ENCODE results near the gene RNF17.
"Not testable (repeated sequence)": the region's sequence is repeated elsewhere in the genome, so short reads cannot be mapped to it uniquely, and the experiment has no call there.

RNF17 gene, protein sequence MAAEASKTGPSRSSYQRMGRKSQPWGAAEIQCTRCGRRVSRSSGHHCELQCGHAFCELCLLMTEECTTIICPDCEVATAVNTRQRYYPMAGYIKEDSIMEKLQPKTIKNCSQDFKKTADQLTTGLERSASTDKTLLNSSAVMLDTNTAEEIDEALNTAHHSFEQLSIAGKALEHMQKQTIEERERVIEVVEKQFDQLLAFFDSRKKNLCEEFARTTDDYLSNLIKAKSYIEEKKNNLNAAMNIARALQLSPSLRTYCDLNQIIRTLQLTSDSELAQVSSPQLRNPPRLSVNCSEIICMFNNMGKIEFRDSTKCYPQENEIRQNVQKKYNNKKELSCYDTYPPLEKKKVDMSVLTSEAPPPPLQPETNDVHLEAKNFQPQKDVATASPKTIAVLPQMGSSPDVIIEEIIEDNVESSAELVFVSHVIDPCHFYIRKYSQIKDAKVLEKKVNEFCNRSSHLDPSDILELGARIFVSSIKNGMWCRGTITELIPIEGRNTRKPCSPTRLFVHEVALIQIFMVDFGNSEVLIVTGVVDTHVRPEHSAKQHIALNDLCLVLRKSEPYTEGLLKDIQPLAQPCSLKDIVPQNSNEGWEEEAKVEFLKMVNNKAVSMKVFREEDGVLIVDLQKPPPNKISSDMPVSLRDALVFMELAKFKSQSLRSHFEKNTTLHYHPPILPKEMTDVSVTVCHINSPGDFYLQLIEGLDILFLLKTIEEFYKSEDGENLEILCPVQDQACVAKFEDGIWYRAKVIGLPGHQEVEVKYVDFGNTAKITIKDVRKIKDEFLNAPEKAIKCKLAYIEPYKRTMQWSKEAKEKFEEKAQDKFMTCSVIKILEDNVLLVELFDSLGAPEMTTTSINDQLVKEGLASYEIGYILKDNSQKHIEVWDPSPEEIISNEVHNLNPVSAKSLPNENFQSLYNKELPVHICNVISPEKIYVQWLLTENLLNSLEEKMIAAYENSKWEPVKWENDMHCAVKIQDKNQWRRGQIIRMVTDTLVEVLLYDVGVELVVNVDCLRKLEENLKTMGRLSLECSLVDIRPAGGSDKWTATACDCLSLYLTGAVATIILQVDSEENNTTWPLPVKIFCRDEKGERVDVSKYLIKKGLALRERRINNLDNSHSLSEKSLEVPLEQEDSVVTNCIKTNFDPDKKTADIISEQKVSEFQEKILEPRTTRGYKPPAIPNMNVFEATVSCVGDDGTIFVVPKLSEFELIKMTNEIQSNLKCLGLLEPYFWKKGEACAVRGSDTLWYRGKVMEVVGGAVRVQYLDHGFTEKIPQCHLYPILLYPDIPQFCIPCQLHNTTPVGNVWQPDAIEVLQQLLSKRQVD (N-terminal part only)

GRCh38 chr13:24763596-24764275 is at the start of gene RNF17:
Gene RNF17 (plus strand): TSS chr13:24764169. CDS start chr13:24764204, 35 bp downstream.
- no peak for FAIRE-seq
- DNase-seq (ENCODE audit: insufficient read length, low spot score) = no peak

- FAIRE-seq = no peak
- DNase-seq (ENCODE audit: insufficient read length, low spot score) = no peak
These were observed 48.0 kb upstream of the RNF17 start for GRCh38 chr13:24716011-24716410.

- no peak for DNase-seq (ENCODE audit: insufficient read length, low spot score)
- FAIRE-seq = no peak
These were observed 47.5 kb upstream of the RNF17 start for GRCh38 chr13:24716446-24716845.

GRCh38 chr13:24717217-24717616 is 46.8 kb upstream of the RNF17 start:
- DNase-seq (ENCODE audit: insufficient read length, low spot score) = no peak
- no peak for FAIRE-seq

DNA sequence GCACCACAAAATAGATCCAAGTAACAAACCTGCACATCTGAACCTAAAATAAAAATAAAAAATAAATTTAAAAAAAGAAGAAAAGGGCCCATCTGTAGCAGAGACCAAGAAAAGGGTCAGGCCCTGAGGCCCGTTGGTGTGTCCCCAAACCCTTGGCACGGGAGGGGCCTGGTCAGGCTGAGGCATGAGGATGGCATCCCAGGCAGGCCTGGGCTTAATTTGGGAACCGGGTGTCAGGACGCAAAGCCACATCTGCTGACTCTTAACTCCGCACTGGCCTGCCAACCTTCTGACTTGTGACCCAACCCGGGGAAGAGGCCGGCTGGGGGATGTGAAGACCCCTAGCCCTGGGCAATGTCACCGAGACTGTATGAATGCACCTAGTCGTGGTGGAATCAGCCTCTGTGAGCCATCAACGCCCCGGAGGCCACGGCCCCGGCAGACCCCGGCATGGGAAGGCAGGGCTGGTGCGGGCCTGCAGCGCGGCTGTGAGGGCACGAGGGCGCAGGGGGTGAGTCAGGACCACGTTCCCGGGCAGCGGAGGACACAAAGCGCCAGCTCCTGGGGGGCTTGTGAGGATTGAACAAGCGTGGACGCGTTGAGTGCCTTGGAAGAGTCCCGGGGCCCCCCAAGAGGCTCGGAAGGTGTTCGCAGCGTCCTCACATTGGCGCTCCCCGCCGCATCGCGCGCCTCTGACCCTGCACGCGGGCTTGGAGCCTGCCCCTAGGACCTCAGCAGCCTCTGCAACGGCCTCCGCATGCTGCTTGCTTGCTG is 45.6 kb upstream of the RNF17 start:
- FAIRE-seq = no peak
- no peak for DNase-seq (ENCODE audit: insufficient read length, low spot score)

GRCh38 chr13:24719139-24719538 is 44.8 kb upstream of the RNF17 start:
- DNase-seq (ENCODE audit: insufficient read length, low spot score) = no peak
- no peak for FAIRE-seq

DNA sequence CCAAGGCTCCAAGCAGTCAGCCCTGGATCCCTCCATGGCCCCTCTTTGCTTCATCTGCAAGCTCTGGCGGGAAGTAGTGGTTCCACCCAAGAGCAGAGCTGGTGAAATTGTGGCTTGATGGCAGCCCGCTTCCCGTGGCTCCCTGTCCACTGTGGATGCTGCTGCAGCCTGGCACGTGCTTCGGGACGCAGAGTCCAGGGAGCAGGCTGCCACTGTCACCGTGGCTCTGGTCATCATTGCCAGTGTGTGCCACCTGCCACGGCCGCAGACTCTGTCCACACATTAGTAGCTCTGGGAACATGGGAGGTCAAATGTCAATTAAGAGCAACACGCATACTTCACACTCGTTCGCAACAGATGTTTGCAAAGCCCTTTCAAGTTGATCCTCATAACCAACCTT is 40.8 kb upstream of the RNF17 start:
- FAIRE-seq = no peak
- no peak for DNase-seq (ENCODE audit: insufficient read length, low spot score)

- FAIRE-seq (no peak), DNase-seq (ENCODE audit: insufficient read length, low spot score) (no peak)
These were observed 39.3 kb upstream of the RNF17 start for GRCh38 chr13:24724714-24725113.

GRCh38 chr13:24725379-24725778 is 38.6 kb upstream of the RNF17 start:
- DNase-seq (ENCODE audit: insufficient read length, low spot score) (no peak), FAIRE-seq (no peak)

DNA sequence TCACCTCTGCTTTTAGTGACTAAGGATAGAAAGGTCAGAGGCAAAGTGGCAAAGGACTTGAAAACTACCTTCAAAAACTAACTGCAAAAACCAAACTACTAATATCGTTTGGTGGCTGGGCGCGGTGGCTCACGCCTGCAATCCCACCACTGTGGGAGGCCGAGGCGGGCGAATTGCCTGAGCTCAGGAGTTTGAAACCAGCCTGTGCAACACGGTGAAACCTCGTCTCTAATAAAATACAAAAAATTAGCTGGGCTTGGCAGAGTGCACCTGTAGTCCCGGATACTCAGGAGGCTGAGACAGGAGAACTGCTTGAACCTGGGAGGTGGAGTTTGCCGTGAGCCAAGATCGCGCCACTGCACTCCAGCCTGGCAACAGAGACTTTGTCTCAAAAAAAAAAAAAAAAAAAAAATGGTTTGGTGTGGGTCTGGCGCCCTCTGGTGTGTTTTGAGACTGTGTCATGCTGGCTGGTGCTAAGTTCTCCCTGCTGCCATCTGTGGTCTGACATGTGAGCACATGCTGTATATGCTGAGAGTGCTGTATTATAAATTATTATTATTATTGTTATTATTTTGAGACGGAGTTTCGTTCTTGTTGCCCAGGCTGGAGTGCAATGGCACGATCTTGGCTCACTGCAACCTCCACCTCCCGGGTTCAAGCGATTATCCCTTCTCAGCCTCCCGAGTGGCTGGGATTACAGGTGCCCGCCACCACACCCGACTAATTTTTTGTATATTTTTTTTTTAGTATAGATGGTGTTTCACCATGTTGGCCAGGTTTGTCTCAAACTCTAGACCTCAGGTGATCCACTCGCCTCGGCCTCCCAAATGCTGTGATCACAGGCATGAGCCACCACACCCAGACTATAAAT is 36.0 kb upstream of the RNF17 start:
- DNase-seq (ENCODE audit: insufficient read length, low spot score) (peak; percentile 54), FAIRE-seq (no peak)

DNA sequence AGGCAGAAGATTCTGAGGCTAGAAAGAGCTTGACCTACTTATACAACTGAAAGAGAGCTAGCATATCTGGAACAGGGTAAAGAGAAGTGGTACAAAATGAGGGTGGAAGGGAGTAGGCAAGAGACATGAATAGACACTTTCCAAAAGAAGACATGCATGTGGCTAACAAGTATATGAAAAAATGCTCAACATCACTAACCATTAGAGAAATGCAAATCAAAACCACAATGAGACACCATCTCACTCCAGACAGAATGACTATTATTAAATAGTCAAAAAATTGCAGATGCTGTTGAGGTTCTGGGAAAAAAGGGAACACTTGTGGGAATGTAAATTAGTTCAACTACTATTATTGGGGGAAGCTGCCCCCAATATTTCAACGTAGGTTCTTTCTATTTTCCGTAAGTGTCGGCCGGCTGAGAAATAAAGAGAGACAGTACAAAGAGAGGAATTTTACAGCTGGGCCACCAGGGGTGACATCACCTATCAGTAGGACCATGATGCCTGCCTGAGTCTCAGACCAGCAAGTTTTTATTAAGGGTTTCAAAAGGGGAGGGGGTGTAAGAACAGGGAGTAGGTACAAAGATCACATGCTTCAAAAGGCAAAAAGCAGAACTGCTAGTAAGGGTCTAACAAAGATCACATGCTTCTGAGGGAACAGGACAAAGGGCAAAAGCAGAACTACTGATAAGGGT is 32.9 kb upstream of the RNF17 start:
- not testable (repeated sequence) for FAIRE-seq; DNase-seq (ENCODE audit: insufficient read length, low spot score)

- FAIRE-seq (no peak), DNase-seq (ENCODE audit: insufficient read length, low spot score) (no peak)
These were observed 29.0 kb upstream of the RNF17 start for GRCh38 chr13:24734950-24735349.

GRCh38 chr13:24737042-24737441 is 26.9 kb upstream of the RNF17 start:
- FAIRE-seq = no peak
- no peak for DNase-seq (ENCODE audit: insufficient read length, low spot score)

GRCh38 chr13:24738366-24738847 is 25.6 kb upstream of the RNF17 start:
- FAIRE-seq (no peak), DNase-seq (ENCODE audit: insufficient read length, low spot score) (no peak)

DNA sequence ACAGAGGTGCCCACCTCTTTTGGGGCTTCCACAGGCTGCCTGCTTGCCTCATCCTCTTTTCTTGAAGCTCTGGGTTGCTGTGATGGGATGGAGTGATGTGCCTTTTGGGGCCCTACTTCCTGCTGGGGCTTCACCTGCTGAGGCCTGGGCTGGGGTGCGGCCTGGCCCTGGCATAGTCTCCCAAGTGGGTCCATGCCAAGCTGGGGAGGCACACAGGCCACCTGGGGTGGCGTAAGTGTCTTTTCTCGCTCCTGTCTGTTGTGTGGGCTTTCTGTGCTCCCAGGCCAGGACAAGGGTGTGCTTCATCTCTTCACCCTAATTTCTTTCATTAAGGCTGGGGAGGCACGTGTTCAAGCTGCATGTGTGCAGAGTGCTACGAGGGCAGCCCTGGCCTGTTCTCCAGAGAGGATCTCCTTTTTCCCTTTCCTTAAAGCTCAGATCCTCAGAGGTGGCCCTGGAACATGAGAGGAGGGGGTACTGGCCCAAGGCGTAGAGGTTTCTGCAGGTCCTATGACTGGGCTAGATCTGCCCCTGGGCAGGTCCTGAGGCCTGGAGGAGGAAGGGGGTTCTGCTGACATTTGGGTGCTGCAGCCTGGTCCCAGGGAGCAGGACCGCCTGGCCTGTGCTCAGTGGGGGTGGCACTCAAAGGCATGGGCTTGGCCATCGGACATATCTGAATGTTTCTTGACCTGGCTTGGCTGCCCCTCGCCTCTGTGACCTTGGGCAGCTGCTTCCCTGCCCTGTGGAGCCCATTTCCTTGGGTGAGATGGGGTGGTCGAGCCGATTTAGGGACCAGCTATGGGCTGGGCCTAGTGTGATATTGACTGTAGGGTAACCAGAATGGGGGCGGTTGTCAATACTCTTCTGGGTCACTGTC is 23.7 kb upstream of the RNF17 start:
- FAIRE-seq = no peak
- DNase-seq (ENCODE audit: insufficient read length, low spot score) = no peak

- no peak for FAIRE-seq
- DNase-seq (ENCODE audit: insufficient read length, low spot score) = no peak
These were observed 22.8 kb upstream of the RNF17 start for GRCh38 chr13:24741016-24741662.
